RCC 7860 (cell line): Measurements from ENCODE around the gene HK1.
A peak's percentile ranks its signal among the peaks of the same experiment; 100 is the strongest.

Source experiments
- DNase-seq: peaks from one replicate; pipeline ENCODE4 v3.0.0-alpha.2; 2015; ENCODE audit warnings: low spot score
- FAIRE-seq: peaks from 2 replicates; lab custom pipeline; 2012; peaks lifted over from hg19 to GRCh38; lab: Jason Lieb, UNC

Gene HK1

DNA sequence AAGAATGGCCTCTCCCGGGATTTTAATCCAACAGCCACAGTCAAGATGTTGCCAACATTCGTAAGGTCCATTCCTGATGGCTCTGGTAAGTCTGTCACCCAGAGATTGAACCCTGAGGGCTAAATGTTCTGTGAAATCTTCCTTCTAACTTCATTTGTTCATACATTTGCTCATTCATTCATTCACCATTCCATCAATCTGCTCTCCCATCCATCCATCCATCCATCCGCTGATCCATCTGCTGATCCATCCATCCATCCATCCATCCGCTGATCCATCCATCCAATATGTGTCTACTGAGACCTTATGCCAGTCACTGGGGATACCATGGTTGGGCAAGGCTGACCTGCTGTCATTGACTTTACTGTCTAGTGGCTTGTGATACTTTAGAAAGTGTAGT lies 65.6 kb downstream of the HK1 start:
- no peak for DNase-seq
- no peak for FAIRE-seq

DNA sequence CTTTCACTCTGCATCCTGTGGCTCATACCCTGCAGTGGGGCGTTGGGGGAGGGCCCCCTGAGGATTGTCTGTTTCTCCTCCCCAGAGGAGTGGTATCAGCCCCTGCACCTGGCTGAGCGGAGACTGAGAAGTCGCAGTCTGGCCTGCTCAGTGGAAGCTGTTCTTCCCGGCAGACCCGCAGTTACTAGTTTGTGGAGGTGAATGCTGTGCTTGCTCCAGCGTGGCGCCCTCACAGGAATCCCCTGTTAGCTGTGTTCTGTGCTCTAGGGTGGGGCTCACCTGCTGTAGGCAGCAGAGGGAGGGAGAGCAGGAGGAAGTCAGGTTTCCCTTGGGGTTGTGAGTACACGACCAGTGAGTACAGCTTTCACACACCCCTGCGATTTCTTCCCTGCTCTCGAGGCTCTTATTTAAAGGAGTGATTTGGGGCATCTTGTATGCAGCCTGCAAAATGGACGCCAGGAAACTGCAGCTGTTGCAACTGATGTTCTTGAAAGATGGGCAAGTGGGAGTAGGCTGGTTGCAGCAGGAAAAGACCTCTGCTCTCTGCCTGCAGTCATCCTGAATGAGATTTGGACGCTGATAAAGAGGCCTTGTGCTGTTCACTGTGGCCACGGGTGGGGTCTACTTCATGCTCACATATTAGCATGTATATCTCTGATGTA lies 66.4 kb downstream of the HK1 start:
- DNase-seq (no peak), FAIRE-seq (no peak)

DNA sequence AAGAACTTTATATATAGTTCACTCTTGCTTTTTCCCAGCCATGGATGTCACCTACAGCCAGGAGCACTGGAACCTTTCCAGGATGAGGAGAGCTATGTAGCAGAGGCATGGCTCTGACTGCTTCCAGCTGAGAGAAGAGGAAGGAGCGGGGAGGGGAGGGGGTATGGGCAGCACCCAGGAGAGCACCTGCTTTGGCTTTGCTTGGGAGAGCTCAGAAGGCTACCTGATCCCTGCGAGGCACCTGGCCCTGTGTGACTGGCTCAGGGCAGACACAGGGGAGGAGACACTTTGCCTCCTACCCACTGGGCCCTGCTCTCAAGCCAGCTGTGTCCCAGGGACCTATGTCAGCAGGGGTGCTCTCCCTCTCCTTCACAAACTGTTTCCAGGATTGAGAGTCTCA lies 67.1 kb downstream of the HK1 start:
- no peak for FAIRE-seq
- DNase-seq: no peak

GRCh38 chr10:69345890-69346474 lies 67.7 kb downstream of the HK1 start:
- FAIRE-seq (no peak), DNase-seq (no peak)

GRCh38 chr10:69346776-69347175 lies 68.5 kb downstream of the HK1 start:
- FAIRE-seq (no peak), DNase-seq (no peak)

GRCh38 chr10:69348816-69349541 lies 70.7 kb downstream of the HK1 start:
- no peak for FAIRE-seq
- DNase-seq: no peak

GRCh38 chr10:69349542-69349888 lies 71.2 kb downstream of the HK1 start:
- FAIRE-seq: no peak

DNA sequence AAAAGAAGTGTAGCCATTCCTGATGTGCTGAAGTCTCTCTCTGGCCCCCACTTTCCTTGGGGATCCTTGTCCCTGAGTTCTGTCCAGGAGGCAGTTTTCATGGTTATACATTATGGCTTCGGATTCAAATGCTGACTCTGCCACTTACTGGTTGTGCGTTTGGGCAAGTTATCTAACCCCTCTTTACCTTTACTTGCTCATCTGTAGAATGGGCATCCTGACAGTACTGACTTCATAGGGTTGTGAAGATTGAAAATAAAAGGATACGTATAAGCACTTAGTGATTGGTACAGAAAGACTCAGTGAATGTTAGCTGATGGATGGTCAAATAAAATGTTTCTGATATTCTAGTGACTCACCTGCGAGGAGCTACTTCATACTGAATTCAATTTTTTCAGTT lies 73.3 kb downstream of the HK1 start:
- DNase-seq: no peak
- no peak for FAIRE-seq

More at GRCh38 chr10:69349542-69349888, 71.2 kb downstream of the HK1 start:
- DNase-seq: no peak

- FAIRE-seq: no peak
Observed at GRCh38 chr10:69352569-69353264, 74.4 kb downstream of the HK1 start.

DNA sequence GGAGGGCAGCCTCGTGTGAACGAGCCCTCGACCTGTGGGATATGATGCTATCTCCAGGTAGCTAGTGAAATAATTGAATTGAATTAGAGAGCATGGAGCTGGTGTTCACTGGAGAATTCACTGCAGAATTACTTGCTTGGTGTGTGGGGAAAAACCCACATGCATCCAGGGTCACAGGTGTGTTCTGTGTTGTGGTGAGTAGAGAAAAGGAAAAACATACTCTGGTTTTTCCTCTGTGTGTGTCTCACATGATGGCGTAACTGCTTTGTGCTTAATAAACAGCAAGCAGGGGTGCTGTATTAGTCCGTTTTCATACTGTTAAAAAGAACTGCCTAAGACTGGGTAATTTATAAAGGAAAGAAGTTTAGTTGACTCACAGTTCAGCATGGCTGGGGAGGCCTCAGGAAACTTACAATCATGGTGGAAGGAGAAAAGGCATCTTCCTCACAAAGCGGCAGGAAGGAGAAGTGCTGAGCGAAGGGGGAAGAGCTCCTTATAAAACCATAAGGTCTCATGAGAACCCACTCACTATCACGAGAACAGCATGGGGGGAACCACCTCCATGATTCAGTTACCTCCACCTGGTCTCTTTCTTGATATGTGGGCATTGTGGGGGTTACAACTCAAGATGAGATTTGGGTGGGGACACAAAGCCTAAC lies 75.8 kb downstream of the HK1 start:
- DNase-seq (no peak), FAIRE-seq (no peak)

More at GRCh38 chr10:69352569-69353264, 74.4 kb downstream of the HK1 start:
- DNase-seq: peak; percentile 34

DNA sequence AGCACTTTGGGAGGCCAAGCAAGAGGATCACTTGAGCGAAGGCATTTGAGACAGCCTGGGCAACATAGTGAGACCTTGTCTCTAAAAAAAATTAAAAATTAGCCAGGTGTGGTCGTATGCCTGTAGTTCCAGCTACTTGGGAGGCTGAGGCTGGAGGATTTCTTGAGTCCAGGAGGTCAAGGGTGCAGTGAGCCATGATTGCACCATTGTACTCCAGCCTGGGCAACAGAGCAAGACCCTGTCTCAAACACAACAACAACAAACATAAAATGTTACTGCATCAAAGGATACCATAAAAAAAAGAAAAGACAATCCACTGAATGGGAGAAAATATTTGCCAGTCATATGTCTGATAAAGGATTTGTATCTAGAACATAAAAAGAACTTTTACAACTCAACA lies 77.9 kb downstream of the HK1 start:
- FAIRE-seq (no peak), DNase-seq (no peak)

GRCh38 chr10:69358148-69358795 lies 80.0 kb downstream of the HK1 start:
- FAIRE-seq (no peak), DNase-seq (no peak)

- no peak for FAIRE-seq
Observed at GRCh38 chr10:69359148-69359547, 80.9 kb downstream of the HK1 start.

GRCh38 chr10:69359594-69359993 lies 81.3 kb downstream of the HK1 start:
- FAIRE-seq: no peak
- DNase-seq: no peak

More at GRCh38 chr10:69359148-69359547, 80.9 kb downstream of the HK1 start:
- no peak for DNase-seq

DNA sequence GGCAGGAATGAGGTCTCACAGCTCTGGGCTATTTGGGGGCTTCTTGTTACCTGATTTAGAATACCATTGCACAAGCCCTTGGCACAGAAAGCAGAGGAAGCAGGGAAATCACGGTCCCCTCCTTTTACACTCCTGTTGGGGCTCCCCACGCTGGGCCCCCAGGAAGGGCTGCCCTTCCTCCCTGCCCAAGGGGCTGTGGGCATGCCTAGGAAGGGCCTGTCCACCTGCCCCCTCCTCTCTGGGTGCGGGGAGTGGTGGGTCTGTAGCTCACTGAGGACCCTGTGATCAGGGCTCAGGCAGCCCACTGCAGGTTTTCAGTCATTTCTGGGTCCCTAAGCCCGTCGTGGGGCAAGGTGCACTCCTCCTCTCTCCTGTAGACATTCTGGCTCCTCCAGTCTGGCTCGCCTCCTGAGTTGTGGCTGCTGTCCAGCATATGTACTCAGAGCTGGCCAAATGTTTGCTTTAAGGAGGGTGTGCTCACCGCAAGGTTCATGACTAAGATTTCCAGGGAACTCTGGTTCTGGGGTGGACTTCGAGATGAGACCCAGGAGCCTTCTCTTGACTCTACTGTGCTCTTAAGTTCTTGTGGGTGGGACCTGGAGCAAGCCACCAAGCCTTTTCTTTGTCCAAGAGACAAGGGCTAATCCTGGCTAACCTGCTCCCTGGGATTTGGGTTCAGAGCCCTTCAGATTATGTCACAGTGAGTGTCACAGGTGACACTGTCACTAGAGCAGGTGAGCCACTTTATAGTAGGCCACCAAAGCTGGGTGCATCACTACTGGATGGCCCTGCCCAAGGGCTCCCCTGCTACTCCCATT lies 82.4 kb downstream of the HK1 start:
- DNase-seq (peak; percentile 84), FAIRE-seq (peak; percentile 86)

DNA sequence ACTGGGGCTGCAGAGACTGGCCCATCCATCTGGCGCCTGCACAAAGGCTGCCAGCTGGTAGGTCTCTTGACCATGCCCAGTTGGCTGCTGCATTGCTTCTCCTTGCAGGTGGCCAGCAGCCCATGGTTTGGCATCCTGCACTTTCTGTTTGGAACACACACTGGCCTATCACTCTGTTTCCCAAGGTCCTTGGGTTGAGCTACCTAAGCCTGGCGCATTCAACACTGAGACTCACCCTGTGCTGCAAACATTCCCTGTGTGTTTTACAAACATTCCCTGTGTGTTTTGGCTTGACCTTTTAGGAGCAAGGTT lies 83.0 kb downstream of the HK1 start:
- FAIRE-seq: no peak
- DNase-seq: no peak

DNA sequence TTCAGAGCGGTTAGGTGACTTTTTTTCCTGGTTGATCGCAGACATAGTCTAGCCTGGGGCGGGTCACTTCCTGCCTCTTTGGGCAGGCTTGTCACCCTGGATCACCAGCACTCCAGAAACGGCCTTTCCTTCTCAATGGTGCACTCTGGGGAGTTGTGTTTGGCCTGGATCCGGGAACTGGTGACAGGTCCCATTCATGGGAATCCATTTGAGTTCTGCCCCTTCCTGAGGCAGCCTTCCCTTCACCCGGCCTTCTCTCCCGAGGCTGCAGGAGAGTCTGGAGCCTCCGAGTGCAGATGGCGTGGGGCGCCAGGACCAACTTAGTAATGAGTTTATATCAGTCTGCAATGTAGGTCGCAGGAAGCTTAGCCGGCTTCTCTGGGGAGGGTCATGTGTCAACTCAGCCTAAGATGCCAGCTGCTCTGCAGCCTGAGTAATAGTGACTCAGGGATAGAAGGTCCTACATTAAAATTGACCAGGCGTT lies 84.2 kb downstream of the HK1 start:
- peak; percentile 71 for FAIRE-seq
- DNase-seq: peak; percentile 73

DNA sequence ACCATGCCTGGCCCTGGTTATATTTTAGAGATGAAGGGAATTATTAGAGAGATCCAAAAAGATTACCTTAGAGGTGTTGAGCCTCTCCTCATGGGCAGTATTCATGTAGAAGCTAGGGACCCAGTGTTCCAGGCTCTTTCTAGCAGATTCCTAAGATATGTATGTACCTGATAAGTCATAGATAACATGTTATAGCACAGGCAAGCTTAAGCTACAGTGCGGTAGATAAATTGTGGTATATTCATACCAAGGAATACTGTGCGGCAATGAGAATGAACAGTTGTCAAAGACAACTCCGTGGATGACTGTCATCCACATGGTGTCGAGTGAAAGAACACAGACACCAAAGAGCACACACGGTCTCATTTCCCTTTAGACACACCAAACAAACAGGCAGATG lies 85.4 kb downstream of the HK1 start:
- DNase-seq (no peak), FAIRE-seq (no peak)

- FAIRE-seq (no peak), DNase-seq (no peak)
Observed at GRCh38 chr10:69364232-69364940, 86.1 kb downstream of the HK1 start.
